Stimulated activated CD8-positive, alpha-beta memory T cell treated with anti-CD3 and anti-CD28 coated beads, Interleukin-12 subunit alpha, Interleukin-12 subunit beta, amount 100 ng/mL, for 24 hours (primary cell): ENCODE measurements around the gene MANF.

Experiments used
- DNase-seq: peaks from one replicate; pipeline ENCODE4 v3.0.0-alpha.2; 2020; ENCODE audit errors: extremely low read depth

The MANF gene

DNA sequence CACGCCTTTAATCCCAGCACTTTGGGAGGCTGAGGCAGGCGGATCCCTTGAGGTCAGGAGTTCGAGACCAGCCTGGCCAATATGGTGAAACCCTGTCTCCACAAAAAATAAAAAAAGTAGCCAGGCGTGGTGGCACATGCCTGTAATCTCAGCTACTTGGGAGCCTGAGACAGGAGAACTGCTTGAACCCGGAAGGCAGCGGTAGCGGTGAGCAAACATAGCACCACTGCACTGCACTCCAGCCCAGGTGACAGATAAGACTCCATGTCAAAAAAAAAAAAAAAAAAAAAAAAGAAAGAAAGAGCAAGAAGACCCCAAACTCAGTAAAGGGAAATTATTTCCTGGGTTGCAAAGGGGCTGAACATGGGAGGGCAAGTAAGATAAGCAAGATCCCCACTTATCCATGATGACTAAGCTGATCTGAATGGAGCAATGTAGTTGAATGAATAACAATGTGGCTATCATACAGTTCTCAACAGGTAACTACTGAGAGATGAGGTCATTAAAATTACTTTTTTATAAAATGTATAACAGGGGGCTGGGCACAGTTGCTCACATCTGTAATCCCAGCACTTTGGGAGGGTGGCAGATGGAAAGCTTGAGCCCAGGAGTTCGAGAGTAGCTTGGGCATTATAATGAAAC is 52.0 kb downstream of the MANF start:
- DNase-seq: no peak
